KMS-11 (cell line): Measurements from ENCODE around the gene CLDN6.
A peak's percentile ranks its signal among the peaks of the same experiment; 100 is the strongest.

ENCODE experiments used
- H2AFZ ChIP-seq: fragments of 200-600 bp; sonication (generic); 2 replicates; pipeline ENCODE4 v1.6.1; 2016; ENCODE audit warnings: antibody characterized with exemption, mixed run types, low read depth
- H3K27ac ChIP-seq: fragments of 200-600 bp; sonication (generic); 2 replicates; pipeline ENCODE4 v1.6.1; 2016; ENCODE audit warnings: mild to moderate bottlenecking, mixed run types
- H3K27me3 ChIP-seq: fragments of 200-600 bp; sonication (generic); 2 replicates; pipeline ENCODE4 v1.6.1; 2017; ENCODE audit warnings: mild to moderate bottlenecking, low read depth, mixed run types, moderate library complexity; ENCODE audit not compliant: insufficient read depth
- H3K36me3 ChIP-seq: fragments of 200-600 bp; sonication (generic); 2 replicates; pipeline ENCODE4 v1.6.1; 2017; ENCODE audit warnings: mild to moderate bottlenecking, mixed run types; ENCODE audit not compliant: insufficient read depth
- H3K4me1 ChIP-seq: fragments of 200-600 bp; sonication (generic); 2 replicates; pipeline ENCODE4 v1.6.1; 2016; ENCODE audit warnings: mild to moderate bottlenecking, low read depth, mixed run types; ENCODE audit not compliant: poor library complexity, severe bottlenecking
- H3K4me2 ChIP-seq: fragments of 200-600 bp; sonication (generic); 2 replicates; pipeline ENCODE4 v1.7.0; 2016; ENCODE audit warnings: mild to moderate bottlenecking, mixed run types
- H3K4me3 ChIP-seq: fragments of 200-600 bp; sonication (generic); IDR thresholded peaks from 2 replicates; pipeline ENCODE4 v1.6.1; 2017; ENCODE audit warnings: low read depth, low read length, mixed read lengths; ENCODE audit not compliant: insufficient read depth
- H3K79me2 ChIP-seq: fragments of 200-600 bp; sonication (generic); 2 replicates; pipeline ENCODE4 v1.6.1; 2016; ENCODE audit warnings: low read depth, mixed run types; ENCODE audit not compliant: insufficient read depth
- H3K9ac ChIP-seq: fragments of 200-600 bp; sonication (generic); 2 replicates; pipeline ENCODE4 v1.6.1; 2016; ENCODE audit warnings: mild to moderate bottlenecking, mixed run types
- H4K20me1 ChIP-seq: fragments of 200-600 bp; sonication (generic); 2 replicates; pipeline ENCODE4 v1.6.1; 2016; ENCODE audit warnings: mild to moderate bottlenecking, mixed run types; ENCODE audit not compliant: insufficient read depth
- TF ChIP-seq, protein P1 (sequence below): fragments of 200-600 bp; sonication (generic); conservative IDR thresholded peaks from 2 replicates; pipeline ENCODE4 v1.6.1; 2017; ENCODE audit warnings: low read depth, mild to moderate bottlenecking, antibody characterized with exemption, low read length, moderate library complexity, mixed read lengths

CLDN6 gene

GRCh38 chr16:2982402-2982801 is 35.6 kb downstream of the CLDN6 start:
- Histone ChIP-seq H3K27ac (no peak overlapping the region), H3K27me3 (peaks cover 38% of the 10 kb centered on the region), H3K4me2 (no peak overlapping the region), H3K4me3 (no peak overlapping the region), H3K36me3 (no peaks in the 10 kb centered on the region), H3K79me2 (peaks cover 26% of the 10 kb centered on the region; the same call in 1 of the 2 replicates), H4K20me1 (no peaks in the 10 kb centered on the region), H2AFZ (no peak overlapping the region), H3K4me1 (peaks cover 38% of the 10 kb centered on the region), H3K9ac (no peak overlapping the region)
- TF ChIP-seq, protein P1, sequence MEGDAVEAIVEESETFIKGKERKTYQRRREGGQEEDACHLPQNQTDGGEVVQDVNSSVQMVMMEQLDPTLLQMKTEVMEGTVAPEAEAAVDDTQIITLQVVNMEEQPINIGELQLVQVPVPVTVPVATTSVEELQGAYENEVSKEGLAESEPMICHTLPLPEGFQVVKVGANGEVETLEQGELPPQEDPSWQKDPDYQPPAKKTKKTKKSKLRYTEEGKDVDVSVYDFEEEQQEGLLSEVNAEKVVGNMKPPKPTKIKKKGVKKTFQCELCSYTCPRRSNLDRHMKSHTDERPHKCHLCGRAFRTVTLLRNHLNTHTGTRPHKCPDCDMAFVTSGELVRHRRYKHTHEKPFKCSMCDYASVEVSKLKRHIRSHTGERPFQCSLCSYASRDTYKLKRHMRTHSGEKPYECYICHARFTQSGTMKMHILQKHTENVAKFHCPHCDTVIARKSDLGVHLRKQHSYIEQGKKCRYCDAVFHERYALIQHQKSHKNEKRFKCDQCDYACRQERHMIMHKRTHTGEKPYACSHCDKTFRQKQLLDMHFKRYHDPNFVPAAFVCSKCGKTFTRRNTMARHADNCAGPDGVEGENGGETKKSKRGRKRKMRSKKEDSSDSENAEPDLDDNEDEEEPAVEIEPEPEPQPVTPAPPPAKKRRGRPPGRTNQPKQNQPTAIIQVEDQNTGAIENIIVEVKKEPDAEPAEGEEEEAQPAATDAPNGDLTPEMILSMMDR: no peak

GRCh38 chr16:2981899-2982250 is 36.1 kb downstream of the CLDN6 start:
- Histone ChIP-seq H2AFZ (no peak overlapping the region), H3K79me2 (peaks cover 29% of the 10 kb centered on the region; the same call in 1 of the 2 replicates), H3K4me2 (no peak overlapping the region), H3K4me1 (peaks cover 38% of the 10 kb centered on the region), H3K4me3 (no peak overlapping the region), H3K36me3 (no peaks in the 10 kb centered on the region), H3K27me3 (peaks cover 32% of the 10 kb centered on the region), H4K20me1 (no peaks in the 10 kb centered on the region), H3K9ac (no peak overlapping the region), H3K27ac (no peak overlapping the region)
- TF ChIP-seq, protein P1: no peak

DNA sequence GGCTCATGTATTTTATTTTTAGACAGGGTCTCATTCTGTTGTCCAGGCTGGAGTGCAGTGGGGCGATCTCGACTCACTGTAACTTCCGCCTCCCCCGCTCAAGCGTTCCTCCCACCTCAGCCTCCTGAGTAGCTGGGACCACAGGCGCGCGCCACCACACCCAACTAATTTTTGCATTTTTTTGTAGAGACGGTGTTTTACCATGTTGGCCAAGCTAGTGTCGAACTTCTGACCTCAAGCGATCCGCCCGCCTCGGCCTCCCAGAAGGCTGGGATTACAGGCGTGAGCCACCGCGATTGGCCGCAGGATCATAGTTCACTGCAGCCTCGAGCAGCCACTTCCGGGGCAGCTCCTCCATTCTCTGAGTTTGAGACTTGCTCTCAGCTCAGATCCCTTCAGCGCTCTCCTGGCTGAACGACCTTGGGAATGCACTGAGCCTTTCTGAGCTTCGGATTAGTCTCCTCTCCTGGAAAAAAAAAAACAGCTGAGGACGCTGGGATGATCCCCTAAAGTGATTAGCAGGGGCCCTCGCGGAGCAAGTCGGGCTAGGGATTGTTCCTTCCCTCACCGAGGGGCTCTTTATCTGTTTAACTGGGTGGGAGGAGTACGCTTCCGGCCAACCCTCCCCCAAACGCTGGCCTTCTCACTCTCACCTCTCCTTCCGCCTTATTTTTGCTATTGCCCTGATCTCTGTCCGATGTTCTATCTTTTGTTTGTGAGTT is 36.6 kb downstream of the CLDN6 start:
- Histone ChIP-seq H2AFZ (no peak overlapping the region; the same call in 1 of the 2 replicates), H3K27me3 (peaks cover 27% of the 10 kb centered on the region), H3K79me2 (peaks cover 32% of the 10 kb centered on the region; the same call in 1 of the 2 replicates), H3K4me2 (peak overlapping the region; percentile 75), H3K36me3 (no peaks in the 10 kb centered on the region), H3K4me3 (no peak overlapping the region), H3K4me1 (peaks cover 38% of the 10 kb centered on the region), H4K20me1 (no peaks in the 10 kb centered on the region), H3K9ac (peak overlapping the region; percentile 87; the same call in 1 of the 2 replicates), H3K27ac (no peak overlapping the region)
- TF ChIP-seq, protein P1: no peak

DNA sequence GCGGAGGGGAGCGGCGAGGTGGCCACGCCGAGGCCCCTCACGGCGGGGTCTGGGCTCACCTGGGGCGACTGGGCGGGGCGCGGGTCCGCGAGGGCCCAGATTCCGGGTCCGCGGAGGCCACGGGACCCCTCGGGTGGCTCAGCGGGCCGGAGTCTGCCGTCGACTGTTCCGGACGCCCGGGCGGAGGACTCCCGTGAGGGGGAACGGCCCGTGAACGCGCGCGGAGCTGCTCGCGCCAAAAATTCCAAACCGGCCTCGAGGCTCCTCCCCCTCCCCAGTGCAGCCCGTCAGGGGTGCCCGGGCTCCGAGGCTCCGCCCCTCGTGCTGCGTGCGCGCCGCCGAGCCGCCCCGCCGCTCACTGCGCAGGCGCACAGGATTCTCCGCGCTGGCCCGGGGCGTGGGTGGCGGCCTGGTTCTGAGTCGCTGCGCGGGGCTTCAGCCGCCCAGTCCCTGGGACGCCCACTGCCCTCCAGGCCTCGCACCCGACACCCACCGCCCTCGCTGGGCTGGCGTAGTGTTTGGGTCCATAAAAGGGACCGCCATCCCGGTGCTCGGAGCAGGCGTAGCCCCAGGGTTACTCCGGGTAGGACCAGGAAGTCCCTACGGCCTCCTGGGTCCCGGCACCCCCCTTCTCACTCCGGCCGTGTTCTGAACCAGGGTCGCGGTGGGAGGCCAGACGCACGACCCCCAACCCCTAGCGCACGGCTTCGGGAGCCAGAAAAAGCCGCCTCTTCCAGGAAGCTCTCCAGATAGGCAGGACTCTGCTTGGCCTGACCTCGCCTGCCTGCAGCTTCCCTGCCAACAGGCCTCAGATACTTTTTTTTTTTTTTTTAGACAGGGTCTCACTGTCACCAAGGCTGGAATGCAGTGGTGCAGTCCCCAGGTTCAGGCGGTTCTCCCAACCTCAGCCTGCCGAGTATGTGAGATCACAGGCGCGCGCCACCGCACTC is 37.5 kb downstream of the CLDN6 start, which contains the start of gene PKMYT1:
PKMYT1 (minus strand) TSS at position 220 of the 950 bp plus-strand sequence. CDS start 789 bp downstream, outside the sequence.
- no peaks in the 10 kb centered on the region for H3K36me3 ChIP-seq
- peak within 1 kb of the TSS; percentile 58 for H3K27ac ChIP-seq
- peak within 1 kb of the TSS; percentile 64 for H2AFZ ChIP-seq
- peaks cover 38% of the 10 kb centered on the region for H3K4me1 ChIP-seq
- TF ChIP-seq, protein P1: no peak
- no peaks in the 10 kb centered on the region for H4K20me1 ChIP-seq
- H3K9ac ChIP-seq: peak within 1 kb of the TSS; percentile 87
- H3K4me2 ChIP-seq: peak within 1 kb of the TSS; percentile 75
- peaks cover 19% of the 10 kb centered on the region for H3K27me3 ChIP-seq
- peaks cover 32% of the 10 kb centered on the region; the same call in 1 of the 2 replicates for H3K79me2 ChIP-seq
- H3K4me3 ChIP-seq: peak within 1 kb of the TSS; percentile 16
